ENCODE data around the gene PELI3. TPM values are rescaled to one million over a fixed set of nuclear protein-coding genes. Genes with fewer than 3 reads are reported as not detected.
"Not testable (repeated sequence)": the region's sequence is repeated elsewhere in the genome, so short reads cannot be mapped to it uniquely, and the experiment has no call there.

PELI3 gene
- total RNA-seq, 2 donors from 2014 or later, result 5.4 to 6.0 TPM

- H3K4me1 Mint-ChIP-seq (ENCODE audit: low read depth in 2 of 2), result peaks cover 12 to 13% of the 10 kb centered on the region in 2 donors
- ATAC-seq (no peak), DNase-seq (ENCODE audit: low spot score) (no peak)
- no peaks in the 10 kb centered on the region for H3K36me3 Mint-ChIP-seq
- H3K9me3 Mint-ChIP-seq, result no peaks in the 10 kb centered on the region
- H3K27ac Mint-ChIP-seq, result peak overlapping the region in 1 of 2 donors; percentile 37
- H3K27me3 Mint-ChIP-seq, result peaks cover 6 to 9% of the 10 kb centered on the region in 2 donors
- no peak overlapping the region for H3K4me3 Mint-ChIP-seq
Observed at GRCh38 chr11:66459138-66459778, 7.4 kb upstream of the PELI3 start.

GRCh38 chr11:66462010-66462409, 4.7 kb upstream of the PELI3 start:
- DNase-seq (ENCODE audit: low spot score) (no peak), ATAC-seq (no peak)
- no peak overlapping the region for H3K27ac Mint-ChIP-seq
- no peaks in the 10 kb centered on the region for H3K9me3 Mint-ChIP-seq
- H3K27me3 Mint-ChIP-seq, result peaks cover 0 to 6% of the 10 kb centered on the region in 2 donors
- H3K36me3 Mint-ChIP-seq, result no peaks in the 10 kb centered on the region
- no peak overlapping the region for H3K4me3 Mint-ChIP-seq
- H3K4me1 Mint-ChIP-seq (ENCODE audit: low read depth in 2 of 2), result peaks cover 5 to 8% of the 10 kb centered on the region in 2 donors

GRCh38 chr11:66462911-66463310, 3.8 kb upstream of the PELI3 start:
- DNase-seq (ENCODE audit: low spot score) (no peak), ATAC-seq (no peak)
- H3K9me3 Mint-ChIP-seq, result no peaks in the 10 kb centered on the region
- no peak overlapping the region for H3K27ac Mint-ChIP-seq
- H3K4me3 Mint-ChIP-seq, result no peak overlapping the region
- H3K36me3 Mint-ChIP-seq, result no peaks in the 10 kb centered on the region
- H3K4me1 Mint-ChIP-seq (ENCODE audit: low read depth in 2 of 2), result peaks cover 5 to 11% of the 10 kb centered on the region in 2 donors
- H3K27me3 Mint-ChIP-seq, result peaks cover 0 to 6% of the 10 kb centered on the region in 2 donors

GRCh38 chr11:66464116-66464515, 2.6 kb upstream of the PELI3 start:
- H3K4me1 Mint-ChIP-seq (ENCODE audit: low read depth in 2 of 2), result peaks cover 5 to 14% of the 10 kb centered on the region in 2 donors
- H3K9me3 Mint-ChIP-seq; H3K27ac Mint-ChIP-seq; DNase-seq (ENCODE audit: low spot score); H3K27me3 Mint-ChIP-seq; H3K4me3 Mint-ChIP-seq; ATAC-seq; H3K36me3 Mint-ChIP-seq: not testable (repeated sequence)

GRCh38 chr11:66464916-66465315, 1.8 kb upstream of the PELI3 start:
- Mint-ChIP-seq H3K9me3 (no peaks in the 10 kb centered on the region), H3K36me3 (no peaks in the 10 kb centered on the region), H3K27me3 (no peaks in the 10 kb centered on the region), H3K4me3 (no peak overlapping the region), H3K27ac (no peak overlapping the region), H3K4me1 (ENCODE audit: low read depth in 2 of 2) (peaks cover 5 to 14% of the 10 kb centered on the region in 2 donors)
- ATAC-seq (no peak), DNase-seq (ENCODE audit: low spot score) (no peak)

- DNase-seq (ENCODE audit: low spot score) (no peak), ATAC-seq (no peak)
- H3K9me3 Mint-ChIP-seq, result no peaks in the 10 kb centered on the region
- H3K27ac Mint-ChIP-seq, result peak overlapping the region in 1 of 2 donors; percentile 40
- no peaks in the 10 kb centered on the region for H3K27me3 Mint-ChIP-seq
- H3K4me1 Mint-ChIP-seq (ENCODE audit: low read depth in 2 of 2), result peaks cover 5 to 14% of the 10 kb centered on the region in 2 donors
- peak overlapping the region; percentile 85 for H3K4me3 Mint-ChIP-seq
- H3K36me3 Mint-ChIP-seq, result no peaks in the 10 kb centered on the region
Observed at GRCh38 chr11:66465373-66466224, 1.1 kb upstream of the PELI3 start.

GRCh38 chr11:66467034-66467659, 442 bp downstream of the PELI3 start:
- H3K9me3 Mint-ChIP-seq, result no peaks in the 10 kb centered on the region
- ATAC-seq, result peak in 1 of 2 donors; percentile 68
- DNase-seq (ENCODE audit: low spot score), result no peak
- H3K4me1 Mint-ChIP-seq (ENCODE audit: low read depth in 2 of 2), result peaks cover 5 to 14% of the 10 kb centered on the region in 2 donors
- no peaks in the 10 kb centered on the region for H3K36me3 Mint-ChIP-seq
- peak overlapping the region in 1 of 2 donors; percentile 62 for H3K27ac Mint-ChIP-seq
- peak overlapping the region; percentile 87 for H3K4me3 Mint-ChIP-seq
- no peaks in the 10 kb centered on the region for H3K27me3 Mint-ChIP-seq

GRCh38 chr11:66467756-66468155, 1.1 kb downstream of the PELI3 start:
- no peaks in the 10 kb centered on the region for H3K36me3 Mint-ChIP-seq
- no peak for DNase-seq (ENCODE audit: low spot score)
- no peak for ATAC-seq
- peak overlapping the region in 1 of 2 donors; percentile 62 for H3K27ac Mint-ChIP-seq
- H3K27me3 Mint-ChIP-seq, result no peaks in the 10 kb centered on the region
- peak overlapping the region; percentile 87 for H3K4me3 Mint-ChIP-seq
- no peaks in the 10 kb centered on the region for H3K9me3 Mint-ChIP-seq
- H3K4me1 Mint-ChIP-seq (ENCODE audit: low read depth in 2 of 2), result peaks cover 5 to 11% of the 10 kb centered on the region in 2 donors

- Mint-ChIP-seq H3K4me3 (peak overlapping the region; percentile 87), H3K9me3 (no peaks in the 10 kb centered on the region), H3K4me1 (ENCODE audit: low read depth in 2 of 2) (peaks cover 0 to 11% of the 10 kb centered on the region in 2 donors), H3K27me3 (no peaks in the 10 kb centered on the region), H3K27ac (no peak overlapping the region), H3K36me3 (no peaks in the 10 kb centered on the region)
- DNase-seq (ENCODE audit: low spot score) (no peak), ATAC-seq (no peak)
Observed at GRCh38 chr11:66468691-66469090, 2.0 kb downstream of the PELI3 start.

GRCh38 chr11:66469441-66469840, 2.7 kb downstream of the PELI3 start:
- no peak for DNase-seq (ENCODE audit: low spot score)

GRCh38 chr11:66470015-66470414, 3.3 kb downstream of the PELI3 start:
- Mint-ChIP-seq H3K27ac (no peak overlapping the region), H3K36me3 (no peaks in the 10 kb centered on the region), H3K27me3 (no peaks in the 10 kb centered on the region), H3K4me3 (no peak overlapping the region), H3K4me1 (ENCODE audit: low read depth in 2 of 2) (peaks cover 0 to 13% of the 10 kb centered on the region in 2 donors), H3K9me3 (no peaks in the 10 kb centered on the region)
- DNase-seq (ENCODE audit: low spot score) (no peak), ATAC-seq (no peak)

More at GRCh38 chr11:66469441-66469840, 2.7 kb downstream of the PELI3 start:
- no peak for ATAC-seq
- Mint-ChIP-seq H3K4me1 (ENCODE audit: low read depth in 2 of 2) (peaks cover 0 to 13% of the 10 kb centered on the region in 2 donors), H3K27me3 (no peaks in the 10 kb centered on the region), H3K4me3 (no peak overlapping the region), H3K9me3 (no peaks in the 10 kb centered on the region), H3K36me3 (no peaks in the 10 kb centered on the region), H3K27ac (no peak overlapping the region)

- ATAC-seq, result no peak
- H3K27me3 Mint-ChIP-seq, result no peaks in the 10 kb centered on the region
- H3K4me1 Mint-ChIP-seq (ENCODE audit: low read depth in 2 of 2), result peaks cover 0 to 13% of the 10 kb centered on the region in 2 donors
- no peak for DNase-seq (ENCODE audit: low spot score)
- no peak overlapping the region for H3K4me3 Mint-ChIP-seq
- H3K9me3 Mint-ChIP-seq, result no peaks in the 10 kb centered on the region
- no peaks in the 10 kb centered on the region for H3K36me3 Mint-ChIP-seq
- H3K27ac Mint-ChIP-seq, result no peak overlapping the region
Observed at GRCh38 chr11:66471142-66471541, 4.4 kb downstream of the PELI3 start.

GRCh38 chr11:66472054-66472453, 5.3 kb downstream of the PELI3 start:
- Mint-ChIP-seq H3K4me3 (no peak overlapping the region), H3K27ac (no peak overlapping the region), H3K4me1 (ENCODE audit: low read depth in 2 of 2) (peaks cover 0 to 13% of the 10 kb centered on the region in 2 donors), H3K9me3 (no peaks in the 10 kb centered on the region), H3K27me3 (no peaks in the 10 kb centered on the region), H3K36me3 (no peaks in the 10 kb centered on the region)
- DNase-seq (ENCODE audit: low spot score) (no peak), ATAC-seq (no peak)

GRCh38 chr11:66473167-66473566, 6.5 kb downstream of the PELI3 start:
- Mint-ChIP-seq H3K36me3 (no peaks in the 10 kb centered on the region), H3K27ac (no peak overlapping the region), H3K9me3 (no peaks in the 10 kb centered on the region), H3K27me3 (no peaks in the 10 kb centered on the region), H3K4me1 (ENCODE audit: low read depth in 2 of 2) (peaks cover 4 to 14% of the 10 kb centered on the region in 2 donors), H3K4me3 (no peak overlapping the region)
- ATAC-seq (no peak), DNase-seq (ENCODE audit: low spot score) (no peak)

Data from natural killer cell treated with Interleukin-12 subunit alpha and Interleukin-12 subunit beta and Interleukin-15 and Interleukin-18, amount 100 ng/mL, for 72 hours (primary cell).